A673 (cell line): ENCODE measurements around the gene NR4A3. TPM values are rescaled to one million over a fixed set of nuclear protein-coding genes. Genes with fewer than 3 reads are reported as not detected.

Experiments
- BruUV-seq: library from RNA; stranded (reverse); fragments of 400-500 nt; replicated peaks from 2 replicates; lab custom pipeline; 2021; lab: Mats Ljungman, UMichigan
- CTCF ChIA-PET: fragments of 300-600 bp; sonication (Branson Sonifier 250); formaldehyde crosslinking; loops from one replicate; lab custom pipeline; 2022; ENCODE audit warnings: antibody characterized with exemption; lab: Charles Lee
- POLR2A ChIA-PET: fragments of 300-600 bp; sonication (Branson Sonifier 250); formaldehyde crosslinking; loops from one replicate; lab custom pipeline; 2022; ENCODE audit warnings: antibody characterized with exemption; ENCODE audit not compliant: low non-redundant PET; lab: Charles Lee
- DNase-seq: peaks from one replicate; pipeline ENCODE4 v3.0.0-alpha.2; 2015; ENCODE audit warnings: low spot score
- H3K27ac ChIP-seq: fragments of 200-600 bp; sonication (generic); 2 replicates; pipeline ENCODE4 v1.5.1; 2016; ENCODE audit warnings: mixed run types, low read depth, mild to moderate bottlenecking, mixed read lengths, antibody characterized with exemption, low read length; ENCODE audit not compliant: poor library complexity, severe bottlenecking
- H3K27me3 ChIP-seq: fragments of 200-600 bp; sonication (generic); replicated peaks from 2 replicates; pipeline ENCODE4 v1.6.1; 2017; ENCODE audit warnings: mixed run types, low read depth, mild to moderate bottlenecking, mixed read lengths, antibody characterized with exemption, low read length; ENCODE audit not compliant: insufficient read depth, poor library complexity
- H3K36me3 ChIP-seq: fragments of 200-600 bp; sonication (generic); 2 replicates; pipeline ENCODE4 v1.6.1; 2016; ENCODE audit warnings: mixed run types, mild to moderate bottlenecking, mixed read lengths, antibody characterized with exemption, low read length; ENCODE audit not compliant: insufficient read depth, poor library complexity, severe bottlenecking
- H3K4me1 ChIP-seq: fragments of 200-600 bp; sonication (generic); 2 replicates; pipeline ENCODE4 v1.6.1; 2017; ENCODE audit warnings: mixed run types, mild to moderate bottlenecking, mixed read lengths, antibody characterized with exemption, low read length; ENCODE audit not compliant: insufficient read depth, poor library complexity, severe bottlenecking
- H3K4me3 ChIP-seq: fragments of 200-600 bp; sonication (generic); 2 replicates; pipeline ENCODE4 v1.5.1; 2016; ENCODE audit warnings: low read depth, mixed run types, mild to moderate bottlenecking, mixed read lengths, low read length; ENCODE audit not compliant: poor library complexity, severe bottlenecking
- H3K9me3 ChIP-seq: fragments of 200-600 bp; sonication (generic); 2 replicates; pipeline ENCODE4 v1.6.1; 2016; ENCODE audit warnings: mixed run types, low read depth, mild to moderate bottlenecking, mixed read lengths, antibody characterized with exemption, low read length; ENCODE audit not compliant: poor library complexity, severe bottlenecking
- EZH2 ChIP-seq: fragments of 200-600 bp; sonication (generic); IDR thresholded peaks from 2 replicates; pipeline ENCODE4 v1.6.1; 2017; ENCODE audit warnings: borderline replicate concordance, low read depth, mild to moderate bottlenecking, mixed read lengths, antibody characterized with exemption, low read length; ENCODE audit not compliant: poor library complexity, severe bottlenecking
- intact Hi-C: fragments of 100-400 bp; cut with micrococcal nuclease; formaldehyde crosslinking; loops from one replicate; pipeline ENCODE4 v1.10.0; 2022; ENCODE audit not compliant: unreplicated experiment
- total RNA-seq: library from RNA; stranded (reverse); gene quantifications from 2 replicates; pipeline ENCODE4 v1.2.3, GENCODE V29; 2021
- TF ChIP-seq, protein P1 (sequence below): fragments of 300-800, 200-600 bp; sonication (generic); conservative IDR thresholded peaks from 2 replicates; pipeline ENCODE4 v1.5.1; 2017; ENCODE audit warnings: low read depth, mild to moderate bottlenecking, antibody characterized with exemption, low read length, moderate library complexity, mixed read lengths

Gene NR4A3
- total RNA-seq, 1 experiment from 2014 or later: 6.4 TPM

DNA sequence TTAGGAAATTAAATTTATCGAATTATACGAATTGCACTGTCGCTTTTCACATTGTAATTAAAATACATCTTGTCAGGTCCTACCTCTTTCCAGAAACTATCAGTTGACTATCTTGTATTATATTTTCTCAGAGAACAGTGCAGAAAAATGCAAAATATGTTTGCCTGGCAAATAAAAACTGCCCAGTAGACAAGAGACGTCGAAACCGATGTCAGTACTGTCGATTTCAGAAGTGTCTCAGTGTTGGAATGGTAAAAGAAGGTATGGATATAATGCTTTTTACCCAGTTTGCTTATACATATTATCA, 10.8 kb downstream of the NR4A3 start:
- Histone ChIP-seq H3K27me3 (no peaks in the 10 kb centered on the region), H3K36me3 (no peaks in the 10 kb centered on the region), H3K4me3 (no peak overlapping the region), H3K4me1 (no peaks in the 10 kb centered on the region), H3K27ac (no peak overlapping the region), H3K9me3 (no peaks in the 10 kb centered on the region)
- intact Hi-C loops: no loop called here
- TF ChIP-seq, protein P1, sequence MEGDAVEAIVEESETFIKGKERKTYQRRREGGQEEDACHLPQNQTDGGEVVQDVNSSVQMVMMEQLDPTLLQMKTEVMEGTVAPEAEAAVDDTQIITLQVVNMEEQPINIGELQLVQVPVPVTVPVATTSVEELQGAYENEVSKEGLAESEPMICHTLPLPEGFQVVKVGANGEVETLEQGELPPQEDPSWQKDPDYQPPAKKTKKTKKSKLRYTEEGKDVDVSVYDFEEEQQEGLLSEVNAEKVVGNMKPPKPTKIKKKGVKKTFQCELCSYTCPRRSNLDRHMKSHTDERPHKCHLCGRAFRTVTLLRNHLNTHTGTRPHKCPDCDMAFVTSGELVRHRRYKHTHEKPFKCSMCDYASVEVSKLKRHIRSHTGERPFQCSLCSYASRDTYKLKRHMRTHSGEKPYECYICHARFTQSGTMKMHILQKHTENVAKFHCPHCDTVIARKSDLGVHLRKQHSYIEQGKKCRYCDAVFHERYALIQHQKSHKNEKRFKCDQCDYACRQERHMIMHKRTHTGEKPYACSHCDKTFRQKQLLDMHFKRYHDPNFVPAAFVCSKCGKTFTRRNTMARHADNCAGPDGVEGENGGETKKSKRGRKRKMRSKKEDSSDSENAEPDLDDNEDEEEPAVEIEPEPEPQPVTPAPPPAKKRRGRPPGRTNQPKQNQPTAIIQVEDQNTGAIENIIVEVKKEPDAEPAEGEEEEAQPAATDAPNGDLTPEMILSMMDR: no peak
- POLR2A ChIA-PET: no interaction called here
- DNase-seq: no peak
- CTCF ChIA-PET: no interaction called here
- no TSS peak for BruUV-seq

DNA sequence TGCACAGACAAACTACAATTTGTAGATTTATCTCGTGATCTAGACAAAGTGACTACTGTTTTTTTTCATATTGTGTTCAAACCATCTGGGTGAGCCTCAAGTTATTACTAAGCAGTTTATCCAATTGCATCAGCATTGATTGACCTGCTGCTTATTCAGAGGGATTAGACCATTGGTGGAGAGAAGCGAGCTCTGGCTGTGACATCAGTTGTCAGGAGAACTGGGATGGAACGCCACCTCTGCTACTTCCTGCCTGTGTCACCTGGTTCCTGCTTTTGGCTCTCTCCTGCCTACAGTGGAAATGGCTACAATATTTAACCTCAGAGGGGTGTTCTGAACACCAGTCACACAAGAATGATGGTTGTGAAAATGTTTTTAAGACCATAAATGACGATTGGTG, 12.1 kb downstream of the NR4A3 start:
- no peak for TF ChIP-seq EZH2
- TF ChIP-seq, protein P1: no peak
- no peak overlapping the region for H3K4me3 ChIP-seq
- intact Hi-C loops: no loop called here
- no peak overlapping the region for H3K27ac ChIP-seq
- no peaks in the 10 kb centered on the region for H3K9me3 ChIP-seq
- no peaks in the 10 kb centered on the region for H3K27me3 ChIP-seq
- DNase-seq: no peak
- H3K4me1 ChIP-seq: no peaks in the 10 kb centered on the region
- ChIA-PET CTCF (interaction anchor here (0.5 kb wide), 1 partner anchor 9 kb away, joined by 3 read pairs; no protein-coding TSS in a partner anchor), POLR2A (no interaction called here)
- BruUV-seq: no TSS peak
- H3K36me3 ChIP-seq: no peaks in the 10 kb centered on the region

DNA sequence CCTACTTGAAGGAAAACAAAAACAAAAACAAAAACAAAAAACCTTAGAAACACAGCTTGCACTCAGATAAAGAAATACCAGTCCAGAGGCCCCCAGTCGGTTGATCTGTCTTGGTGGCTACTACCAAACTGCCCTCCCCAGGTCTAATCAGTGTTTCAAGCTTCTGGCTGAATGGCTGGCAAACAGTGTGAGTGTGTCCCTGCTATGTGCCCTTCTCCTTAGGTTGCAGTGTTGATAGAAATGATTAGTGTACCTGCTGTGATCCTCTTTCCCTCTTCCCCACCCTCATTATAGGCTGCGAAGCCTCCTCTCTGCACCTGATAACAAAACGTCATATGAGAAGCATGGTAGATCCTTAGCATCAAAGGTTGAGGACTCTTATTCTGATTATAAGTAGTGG, 12.8 kb downstream of the NR4A3 start:
- BruUV-seq: no TSS peak
- Histone ChIP-seq H3K27ac (no peak overlapping the region), H3K4me3 (no peak overlapping the region), H3K9me3 (no peaks in the 10 kb centered on the region), H3K4me1 (no peaks in the 10 kb centered on the region), H3K36me3 (no peaks in the 10 kb centered on the region), H3K27me3 (no peaks in the 10 kb centered on the region)
- ChIA-PET POLR2A (no interaction called here), CTCF (no interaction called here)
- DNase-seq: no peak
- intact Hi-C loops: no loop called here
- no peak for TF ChIP-seq EZH2
- TF ChIP-seq, protein P1: no peak
